ENCODE results near the gene RNF149. TPM values are rescaled to one million over a fixed set of nuclear protein-coding genes. Genes with fewer than 3 reads are reported as not detected.
"Not testable (repeated sequence)": the region's sequence is repeated elsewhere in the genome, so short reads cannot be mapped to it uniquely, and the experiment has no call there.

Gene RNF149
- total RNA-seq, 1 experiment from 2014 or later: 40.2 TPM

GRCh38 chr2:101249826-101250225, 58.7 kb downstream of the RNF149 start:
- DNase-seq (ENCODE audit: low read depth, low spot score) (no peak), ATAC-seq (no peak)
- Histone ChIP-seq H3K9ac (ENCODE audit: low read length) (no peak overlapping the region), H2AFZ (ENCODE audit: low read depth, low read length, poor library complexity, severe bottlenecking) (no peak overlapping the region), H4K20me1 (ENCODE audit: insufficient read depth) (no peaks in the 10 kb centered on the region), H3K36me3 (ENCODE audit: control insufficient read depth in 1 of 2, insufficient read depth in 2 of 2, low read length in 2 of 2) (no peaks in the 10 kb centered on the region), H3K4me2 (ENCODE audit: low read length) (no peak overlapping the region), H3K4me3 (replicated peaks in 1 of 2; ENCODE audit: low read depth in 1 of 2, low read length in 2 of 2) (no peak overlapping the region), H3K27me3 (ENCODE audit: insufficient read depth, low read length) (no peaks in the 10 kb centered on the region), H3K27ac (ENCODE audit: low read depth, low read length) (no peak overlapping the region), H3K9me3 (ENCODE audit: control insufficient read depth in 1 of 2, insufficient read depth in 1 of 2, low read depth in 1 of 2, low read length in 2 of 2) (no peaks in the 10 kb centered on the region), H3K9me2 (ENCODE audit: insufficient read depth) (no peaks in the 10 kb centered on the region), H3K79me2 (ENCODE audit: insufficient read depth, low read length) (peaks cover 18% of the 10 kb centered on the region), H3K4me1 (ENCODE audit: control insufficient read depth in 1 of 2, insufficient read depth in 2 of 2, low read length in 2 of 2) (peaks cover 11 to 28% of the 10 kb centered on the region in 2 experiments)
- BruUV-seq (replicated peaks): no TSS peak
- ChIA-PET RAD21 (ENCODE audit: low non-redundant PET in 1 of 2, low total read pairs in 2 of 2, uncharacterized antibody in 2 of 2, unreplicated experiment in 2 of 2) (no interaction called here), POLR2A (no interaction called here), CTCF (interaction anchor here (1.5 kb wide), 1 partner anchor 11 kb away, joined by 4 read pairs; no protein-coding TSS in a partner anchor)
- TF ChIP-seq RAD21 (IDR thresholded peaks at IDR 0.05; ENCODE audit: low read depth) (no peak), FOSL1 (IDR thresholded peaks at IDR 0.05; ENCODE audit: low read depth) (no peak), JUND (IDR thresholded peaks at IDR 0.05) (no peak), EZH2 (IDR thresholded peaks at IDR 0.05) (no peak), REST (IDR thresholded peaks at IDR 0.05; ENCODE audit: low read depth) (no peak), ELF1 (IDR thresholded peaks at IDR 0.05; ENCODE audit: borderline replicate concordance, low read depth) (no peak), MAX (IDR thresholded peaks at IDR 0.05) (no peak), SP1 (IDR thresholded peaks at IDR 0.05; ENCODE audit: low read depth) (no peak), SRF (IDR thresholded peaks at IDR 0.05; ENCODE audit: low read depth) (no peak), CEBPB (IDR thresholded peaks at IDR 0.05; ENCODE audit: low read depth) (no peak), EZH2phosphoT487 (IDR thresholded peaks at IDR 0.05; ENCODE audit: borderline replicate concordance) (no peak)
- intact Hi-C loops (cut with micrococcal nuclease): loop anchor here (5.0 kb wide), 2 partner anchors 137 to 643 kb away; partner anchors contain the start of gene CREG2

- H3K9me3 ChIP-seq (ENCODE audit: control insufficient read depth in 1 of 2, insufficient read depth in 1 of 2, low read depth in 1 of 2, low read length in 2 of 2); H3K27me3 ChIP-seq (ENCODE audit: insufficient read depth, low read length); H4K20me1 ChIP-seq (ENCODE audit: insufficient read depth); H3K9ac ChIP-seq (ENCODE audit: low read length); H3K36me3 ChIP-seq (ENCODE audit: control insufficient read depth in 1 of 2, insufficient read depth in 2 of 2, low read length in 2 of 2); H3K9me2 ChIP-seq (ENCODE audit: insufficient read depth); H2AFZ ChIP-seq (ENCODE audit: low read depth, low read length, poor library complexity, severe bottlenecking); H3K4me3 ChIP-seq (replicated peaks in 1 of 2; ENCODE audit: low read depth in 1 of 2, low read length in 2 of 2); POLR2A ChIA-PET; H3K27ac ChIP-seq (ENCODE audit: low read depth, low read length); ATAC-seq; H3K79me2 ChIP-seq (ENCODE audit: insufficient read depth, low read length); RAD21 ChIA-PET (ENCODE audit: low non-redundant PET in 1 of 2, low total read pairs in 2 of 2, uncharacterized antibody in 2 of 2, unreplicated experiment in 2 of 2); intact Hi-C loops (cut with micrococcal nuclease); DNase-seq (ENCODE audit: low read depth, low spot score); BruUV-seq (replicated peaks); H3K4me2 ChIP-seq (ENCODE audit: low read length): not testable (repeated sequence)
- CTCF ChIA-PET: interaction anchor here (1.5 kb wide), 1 partner anchor 10 kb away, joined by 4 read pairs; no protein-coding TSS in a partner anchor
- H3K4me1 ChIP-seq (ENCODE audit: control insufficient read depth in 1 of 2, insufficient read depth in 2 of 2, low read length in 2 of 2): peaks cover 3 to 17% of the 10 kb centered on the region in 2 experiments
These were observed 59.7 kb downstream of the RNF149 start for GRCh38 chr2:101248756-101249155.

GRCh38 chr2:101245468-101245867, 63.0 kb downstream of the RNF149 start:
- CTCF ChIA-PET: interaction anchor here (1.0 kb wide), 1 partner anchor 28 kb away, joined by 3 read pairs; no protein-coding TSS in a partner anchor

More at GRCh38 chr2:101245468-101245867, 63.0 kb downstream of the RNF149 start:
- H3K27me3 ChIP-seq (ENCODE audit: insufficient read depth, low read length); intact Hi-C loops (cut with micrococcal nuclease); H4K20me1 ChIP-seq (ENCODE audit: insufficient read depth); DNase-seq (ENCODE audit: low read depth, low spot score); H3K9ac ChIP-seq (ENCODE audit: low read length); H3K27ac ChIP-seq (ENCODE audit: low read depth, low read length); ATAC-seq; H2AFZ ChIP-seq (ENCODE audit: low read depth, low read length, poor library complexity, severe bottlenecking); H3K36me3 ChIP-seq (ENCODE audit: control insufficient read depth in 1 of 2, insufficient read depth in 2 of 2, low read length in 2 of 2); H3K4me3 ChIP-seq (replicated peaks in 1 of 2; ENCODE audit: low read depth in 1 of 2, low read length in 2 of 2); H3K79me2 ChIP-seq (ENCODE audit: insufficient read depth, low read length); H3K4me1 ChIP-seq (ENCODE audit: control insufficient read depth in 1 of 2, insufficient read depth in 2 of 2, low read length in 2 of 2); RAD21 ChIA-PET (ENCODE audit: low non-redundant PET in 1 of 2, low total read pairs in 2 of 2, uncharacterized antibody in 2 of 2, unreplicated experiment in 2 of 2); POLR2A ChIA-PET; H3K9me3 ChIP-seq (ENCODE audit: control insufficient read depth in 1 of 2, insufficient read depth in 1 of 2, low read depth in 1 of 2, low read length in 2 of 2); H3K4me2 ChIP-seq (ENCODE audit: low read length); BruUV-seq (replicated peaks); H3K9me2 ChIP-seq (ENCODE audit: insufficient read depth): not testable (repeated sequence)

Measured in HCT116 (cell line).